Measurements from ENCODE around the gene SCART1. TPM values are rescaled to one million over a fixed set of nuclear protein-coding genes. Genes with fewer than 3 reads are reported as not detected.
A peak's percentile ranks its signal among the peaks of the same experiment; 100 is the strongest.
"Not testable (repeated sequence)": the region's sequence is repeated elsewhere in the genome, so short reads cannot be mapped to it uniquely, and the experiment has no call there.

SCART1 gene
- total RNA-seq, 1 experiment from 2014 or later: 0.37 TPM

- DNase-seq (ENCODE audit: low spot score): not testable (repeated sequence)
Observed at GRCh38 chr10:133432789-133433188, 21.0 kb upstream of the SCART1 start.

- peak; percentile 33 for DNase-seq (ENCODE audit: low spot score)
Observed at GRCh38 chr10:133438711-133439273, 15.0 kb upstream of the SCART1 start.

GRCh38 chr10:133439517-133440461 lies 14.0 kb upstream of the SCART1 start:
- DNase-seq (ENCODE audit: low spot score): no peak

GRCh38 chr10:133440633-133441285 lies 13.0 kb upstream of the SCART1 start:
- DNase-seq (ENCODE audit: low spot score): no peak

GRCh38 chr10:133441356-133441755 lies 12.4 kb upstream of the SCART1 start:
- not testable (repeated sequence) for DNase-seq (ENCODE audit: low spot score)

- DNase-seq (ENCODE audit: low spot score): no peak
Observed at GRCh38 chr10:133441780-133442179, 12.0 kb upstream of the SCART1 start.

GRCh38 chr10:133442191-133442966 lies 11.4 kb upstream of the SCART1 start:
- no peak for DNase-seq (ENCODE audit: low spot score)

- DNase-seq (ENCODE audit: low spot score): no peak
Observed at GRCh38 chr10:133442967-133443924, 10.5 kb upstream of the SCART1 start.

GRCh38 chr10:133444342-133445267 lies 9.1 kb upstream of the SCART1 start:
- no peak for DNase-seq (ENCODE audit: low spot score)

- no peak for DNase-seq (ENCODE audit: low spot score)
Observed at GRCh38 chr10:133445268-133445732, 8.4 kb upstream of the SCART1 start.

- no peak for DNase-seq (ENCODE audit: low spot score)
Observed at GRCh38 chr10:133445751-133446708, 7.7 kb upstream of the SCART1 start.

GRCh38 chr10:133446979-133447378 lies 6.8 kb upstream of the SCART1 start:
- DNase-seq (ENCODE audit: low spot score): no peak

GRCh38 chr10:133448120-133448519 lies 5.6 kb upstream of the SCART1 start:
- no peak for DNase-seq (ENCODE audit: low spot score)

- no peak for DNase-seq (ENCODE audit: low spot score)
Observed at GRCh38 chr10:133451346-133451745, 2.4 kb upstream of the SCART1 start.

- no peak for DNase-seq (ENCODE audit: low spot score)
Observed at GRCh38 chr10:133452453-133452852, 1.3 kb upstream of the SCART1 start.

GRCh38 chr10:133454204-133454893 lies 604 bp downstream of the SCART1 start:
- DNase-seq (ENCODE audit: low spot score): no peak

GRCh38 chr10:133455196-133455595 lies 1.5 kb downstream of the SCART1 start:
- DNase-seq (ENCODE audit: low spot score): no peak

GRCh38 chr10:133455611-133456031 lies 1.9 kb downstream of the SCART1 start:
- no peak for DNase-seq (ENCODE audit: low spot score)
